ENCODE data around the gene DCAF10.
"Not testable (repeated sequence)": the region's sequence is repeated elsewhere in the genome, so short reads cannot be mapped to it uniquely, and the experiment has no call there.

The DCAF10 gene

DNA sequence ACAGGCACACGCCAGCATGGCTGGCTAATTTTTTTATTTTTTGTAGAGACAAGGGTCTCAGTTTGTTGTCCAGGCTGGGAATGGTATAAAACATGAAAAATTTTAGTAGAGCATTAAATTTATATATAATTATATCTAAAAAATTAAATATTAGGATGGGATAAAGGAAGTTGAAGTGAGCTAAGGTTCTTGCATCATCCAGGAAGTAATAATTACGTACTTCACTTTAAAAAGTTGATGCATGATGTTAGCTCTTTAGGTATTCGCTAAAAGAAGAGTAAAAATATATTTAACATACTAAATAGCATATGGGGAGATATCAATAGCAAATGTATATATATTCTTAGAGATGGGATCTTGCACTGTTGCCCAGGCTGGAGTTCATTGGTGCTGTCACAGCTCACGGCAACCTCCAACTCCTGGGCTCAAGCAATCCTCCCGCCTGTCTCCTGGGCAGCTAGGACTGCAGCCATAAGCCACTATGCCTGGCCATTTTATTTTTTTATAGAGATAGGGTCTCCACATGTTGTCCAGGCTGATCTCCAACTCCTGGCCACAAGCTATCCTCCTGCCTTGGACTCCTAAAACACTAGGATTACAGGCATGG is 12.3 kb downstream of the DCAF10 start:
- H3K27me3 ChIP-seq (ENCODE audit: insufficient read depth, insufficient read length) = no peaks in the 10 kb centered on the region
- TF ChIP-seq ZNF274 (IDR thresholded peaks at IDR 0.05; ENCODE audit: low read depth, low read length) (no peak), YY1 (IDR thresholded peaks at IDR 0.05; ENCODE audit: insufficient read depth, insufficient read length) (no peak), SUZ12 (IDR thresholded peaks at IDR 0.05; ENCODE audit: extremely low read depth, insufficient read depth, insufficient read length) (no peak)
- no peak for DNase-seq (ENCODE audit: low read depth, low spot score)
- no peaks in the 10 kb centered on the region for H3K4me1 ChIP-seq (ENCODE audit: insufficient read depth, insufficient read length)
- no peak overlapping the region for H3K4me3 ChIP-seq (ENCODE audit: insufficient read length, low read depth)
- no peak overlapping the region for H3K9ac ChIP-seq (ENCODE audit: insufficient read length, low read depth)
- H3K9me3 ChIP-seq (ENCODE audit: insufficient read depth, low read length) = no peaks in the 10 kb centered on the region
- H3K36me3 ChIP-seq (ENCODE audit: insufficient read depth, insufficient read length, low read length) = peaks cover 8% of the 10 kb centered on the region

DNA sequence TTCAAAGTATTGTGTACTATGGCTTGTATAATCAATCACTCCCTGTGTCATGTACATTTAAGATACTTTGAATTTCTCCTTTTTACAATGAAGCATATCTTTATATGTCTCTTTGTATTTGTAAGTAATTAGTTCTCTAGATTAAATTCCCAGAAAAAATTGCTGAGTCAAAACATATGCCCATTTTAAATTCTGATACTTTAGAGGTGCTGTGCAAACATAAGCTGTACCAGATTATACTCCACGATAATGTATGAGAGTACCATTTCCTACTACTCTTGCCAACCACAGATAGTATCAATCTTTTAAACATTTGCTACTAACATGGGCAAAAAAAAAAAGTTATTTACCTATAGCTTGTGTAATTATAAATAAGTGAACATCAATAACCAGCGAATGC is 18.3 kb downstream of the DCAF10 start:
- TF ChIP-seq YY1 (IDR thresholded peaks at IDR 0.05; ENCODE audit: insufficient read depth, insufficient read length) (no peak), SUZ12 (IDR thresholded peaks at IDR 0.05; ENCODE audit: extremely low read depth, insufficient read depth, insufficient read length) (no peak), ZNF274 (IDR thresholded peaks at IDR 0.05; ENCODE audit: low read depth, low read length) (no peak)
- no peak overlapping the region for H3K4me3 ChIP-seq (ENCODE audit: insufficient read length, low read depth)
- no peak for DNase-seq (ENCODE audit: low read depth, low spot score)
- H3K9ac ChIP-seq (ENCODE audit: insufficient read length, low read depth) = no peak overlapping the region
- H3K9me3 ChIP-seq (ENCODE audit: insufficient read depth, low read length) = no peaks in the 10 kb centered on the region
- H3K27me3 ChIP-seq (ENCODE audit: insufficient read depth, insufficient read length) = no peaks in the 10 kb centered on the region
- H3K36me3 ChIP-seq (ENCODE audit: insufficient read depth, insufficient read length, low read length) = peaks cover 26% of the 10 kb centered on the region
- H3K4me1 ChIP-seq (ENCODE audit: insufficient read depth, insufficient read length) = no peaks in the 10 kb centered on the region

DNA sequence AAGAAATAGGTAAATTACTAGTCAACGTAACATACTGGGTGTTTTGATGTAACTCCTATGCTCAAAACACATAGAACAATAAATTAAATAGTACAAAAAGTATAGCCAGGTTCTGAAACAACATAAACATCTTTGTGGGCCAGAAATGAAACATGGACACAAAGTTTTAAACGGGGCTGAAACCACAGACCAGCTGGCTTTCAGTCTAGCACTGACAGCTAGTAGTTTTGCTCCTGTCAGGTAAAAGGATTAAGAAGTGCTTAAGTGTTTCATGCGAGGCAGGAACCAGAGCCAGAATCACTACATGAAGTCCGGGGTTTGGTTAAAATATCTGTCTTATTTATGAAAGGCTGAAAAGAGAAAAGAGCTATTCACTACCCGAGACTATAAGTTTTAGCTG is 19.5 kb downstream of the DCAF10 start:
- Histone ChIP-seq H3K27me3 (ENCODE audit: insufficient read depth, insufficient read length) (no peaks in the 10 kb centered on the region), H3K4me1 (ENCODE audit: insufficient read depth, insufficient read length) (no peaks in the 10 kb centered on the region), H3K36me3 (ENCODE audit: insufficient read depth, insufficient read length, low read length) (peaks cover 38% of the 10 kb centered on the region), H3K9me3 (ENCODE audit: insufficient read depth, low read length) (no peaks in the 10 kb centered on the region), H3K4me3 (ENCODE audit: insufficient read length, low read depth) (no peak overlapping the region), H3K9ac (ENCODE audit: insufficient read length, low read depth) (no peak overlapping the region)
- TF ChIP-seq YY1 (IDR thresholded peaks at IDR 0.05; ENCODE audit: insufficient read depth, insufficient read length) (no peak), ZNF274 (IDR thresholded peaks at IDR 0.05; ENCODE audit: low read depth, low read length) (no peak), SUZ12 (IDR thresholded peaks at IDR 0.05; ENCODE audit: extremely low read depth, insufficient read depth, insufficient read length) (no peak)
- no peak for DNase-seq (ENCODE audit: low read depth, low spot score)

DNA sequence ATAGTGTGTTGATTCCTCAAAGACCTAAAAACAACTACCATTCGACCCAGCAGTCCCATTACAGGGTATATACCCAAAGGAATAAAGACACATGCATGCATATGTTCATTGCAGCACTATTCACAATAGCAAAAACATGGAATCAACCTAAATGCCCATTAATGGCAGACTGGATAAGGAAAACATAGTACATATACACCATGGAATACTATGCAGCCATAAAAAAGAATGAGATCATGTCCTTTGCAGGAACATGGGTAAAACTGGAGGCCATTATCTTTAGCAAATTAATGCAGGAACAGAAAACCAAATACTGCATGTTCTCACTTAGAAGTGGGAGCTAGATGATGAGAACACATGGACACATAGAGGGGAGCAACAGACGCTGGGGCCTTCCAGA is 24.6 kb downstream of the DCAF10 start:
- not testable (repeated sequence) for H3K4me1 ChIP-seq (ENCODE audit: insufficient read depth, insufficient read length); H3K9ac ChIP-seq (ENCODE audit: insufficient read length, low read depth); H3K4me3 ChIP-seq (ENCODE audit: insufficient read length, low read depth); H3K27me3 ChIP-seq (ENCODE audit: insufficient read depth, insufficient read length); H3K9me3 ChIP-seq (ENCODE audit: insufficient read depth, low read length); DNase-seq (ENCODE audit: low read depth, low spot score)
- peaks cover 60% of the 10 kb centered on the region for H3K36me3 ChIP-seq (ENCODE audit: insufficient read depth, insufficient read length, low read length)

DNA sequence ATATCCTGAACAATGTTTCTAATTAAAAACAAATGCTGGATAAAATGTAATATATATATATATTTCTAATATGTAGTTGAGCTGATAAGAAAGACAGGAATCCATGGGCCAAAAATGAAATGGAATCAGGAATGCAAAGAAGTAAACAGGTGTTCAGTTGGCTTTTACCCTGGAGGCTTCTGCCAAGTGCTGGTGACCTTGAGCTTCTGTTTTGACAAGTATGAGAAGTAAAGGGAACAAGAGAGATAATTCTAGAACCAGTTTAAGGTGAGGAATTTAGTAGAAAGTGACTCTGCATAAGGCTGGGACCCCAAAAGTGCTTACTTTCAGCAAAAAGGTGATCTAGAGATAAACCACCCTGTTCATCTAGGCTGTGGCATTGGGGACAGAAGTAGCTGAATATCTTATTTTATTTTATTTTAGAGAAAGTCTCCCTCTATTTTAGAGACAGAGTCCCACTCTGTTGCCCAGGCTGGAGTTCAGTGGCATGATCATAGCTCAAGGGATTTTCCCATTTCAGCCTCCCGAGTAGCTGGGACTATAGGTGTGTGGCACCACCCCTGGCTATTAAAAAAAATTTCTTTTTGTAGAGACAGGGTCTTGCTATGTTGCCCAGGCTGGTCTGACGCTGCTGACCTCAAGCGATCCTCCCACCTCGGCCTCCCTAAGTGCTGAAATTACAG is 27.0 kb downstream of the DCAF10 start:
- TF ChIP-seq YY1 (IDR thresholded peaks at IDR 0.05; ENCODE audit: insufficient read depth, insufficient read length) (no peak), SUZ12 (IDR thresholded peaks at IDR 0.05; ENCODE audit: extremely low read depth, insufficient read depth, insufficient read length) (no peak), ZNF274 (IDR thresholded peaks at IDR 0.05; ENCODE audit: low read depth, low read length) (no peak)
- Histone ChIP-seq H3K36me3 (ENCODE audit: insufficient read depth, insufficient read length, low read length) (peaks cover 51% of the 10 kb centered on the region), H3K9me3 (ENCODE audit: insufficient read depth, low read length) (no peaks in the 10 kb centered on the region), H3K4me1 (ENCODE audit: insufficient read depth, insufficient read length) (no peaks in the 10 kb centered on the region), H3K27me3 (ENCODE audit: insufficient read depth, insufficient read length) (no peaks in the 10 kb centered on the region), H3K4me3 (ENCODE audit: insufficient read length, low read depth) (no peak overlapping the region), H3K9ac (ENCODE audit: insufficient read length, low read depth) (no peak overlapping the region)
- no peak for DNase-seq (ENCODE audit: low read depth, low spot score)

DNA sequence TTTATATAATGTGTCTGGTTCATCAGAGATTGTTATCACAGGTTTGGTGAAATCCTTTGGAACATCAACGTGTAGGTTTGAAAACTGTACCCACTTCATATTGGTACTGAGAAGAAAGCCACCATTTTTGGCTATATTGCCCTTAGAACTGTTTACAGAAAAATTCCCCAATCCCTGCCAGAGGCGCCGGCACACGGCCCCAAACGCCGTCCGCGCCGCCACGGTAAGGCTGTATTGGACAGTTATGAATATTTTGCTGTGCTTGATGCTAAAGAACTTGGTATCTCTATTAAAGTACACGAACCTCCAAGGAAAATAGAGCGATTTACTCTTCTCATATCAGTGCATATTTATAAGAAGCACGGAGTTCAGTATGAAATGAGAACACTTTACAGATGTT is 35.2 kb downstream of the DCAF10 start:
- Histone ChIP-seq H3K9ac (ENCODE audit: insufficient read length, low read depth) (no peak overlapping the region), H3K36me3 (ENCODE audit: insufficient read depth, insufficient read length, low read length) (peaks cover 2% of the 10 kb centered on the region), H3K4me1 (ENCODE audit: insufficient read depth, insufficient read length) (no peaks in the 10 kb centered on the region), H3K27me3 (ENCODE audit: insufficient read depth, insufficient read length) (no peaks in the 10 kb centered on the region), H3K9me3 (ENCODE audit: insufficient read depth, low read length) (no peaks in the 10 kb centered on the region), H3K4me3 (ENCODE audit: insufficient read length, low read depth) (no peak overlapping the region)
- no peak for DNase-seq (ENCODE audit: low read depth, low spot score)
- TF ChIP-seq YY1 (IDR thresholded peaks at IDR 0.05; ENCODE audit: insufficient read depth, insufficient read length) (no peak), ZNF274 (IDR thresholded peaks at IDR 0.05; ENCODE audit: low read depth, low read length) (no peak), SUZ12 (IDR thresholded peaks at IDR 0.05; ENCODE audit: extremely low read depth, insufficient read depth, insufficient read length) (no peak)

DNA sequence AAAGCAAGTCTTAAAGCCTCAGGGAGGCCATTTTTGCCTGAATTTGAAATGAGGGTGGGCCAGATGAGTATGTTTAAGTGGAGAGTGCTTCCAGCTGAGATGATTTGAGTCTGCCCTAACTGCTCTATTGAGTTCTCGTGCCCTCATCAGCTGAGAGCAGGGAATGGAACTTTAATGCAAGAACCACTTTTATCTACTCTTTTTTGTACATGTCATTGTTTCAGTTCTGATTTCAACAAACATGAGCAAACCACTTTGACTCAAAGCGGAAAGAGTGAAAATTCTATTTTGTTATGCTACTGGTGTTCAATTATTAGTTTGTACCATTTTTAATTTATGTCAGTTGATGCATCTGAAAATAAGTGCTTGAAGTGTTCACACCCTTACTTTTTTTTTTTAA is 35.8 kb downstream of the DCAF10 start:
- no peaks in the 10 kb centered on the region for H3K27me3 ChIP-seq (ENCODE audit: insufficient read depth, insufficient read length)
- H3K9me3 ChIP-seq (ENCODE audit: insufficient read depth, low read length) = no peaks in the 10 kb centered on the region
- no peak overlapping the region for H3K4me3 ChIP-seq (ENCODE audit: insufficient read length, low read depth)
- no peak overlapping the region for H3K9ac ChIP-seq (ENCODE audit: insufficient read length, low read depth)
- no peaks in the 10 kb centered on the region for H3K4me1 ChIP-seq (ENCODE audit: insufficient read depth, insufficient read length)
- no peak for DNase-seq (ENCODE audit: low read depth, low spot score)
- no peak for TF ChIP-seq SUZ12 (IDR thresholded peaks at IDR 0.05; ENCODE audit: extremely low read depth, insufficient read depth, insufficient read length)
- TF ChIP-seq YY1 (IDR thresholded peaks at IDR 0.05; ENCODE audit: insufficient read depth, insufficient read length) = no peak
- H3K36me3 ChIP-seq (ENCODE audit: insufficient read depth, insufficient read length, low read length) = peaks cover 2% of the 10 kb centered on the region
